Measurements from ENCODE around the gene BICD2. TPM values are rescaled to one million over a fixed set of nuclear protein-coding genes. Genes with fewer than 3 reads are reported as not detected.

BICD2 gene
- total and polyA plus RNA-seq, 2 donors (not counting 1 experiment from before 2014, with no cell fraction given): 9.1 to 35.8 TPM

GRCh38 chr9:92740009-92740408, 24.6 kb downstream of the BICD2 start:
- DNase-seq (ENCODE audit: low read depth in 2 of 2): peak; percentile 33 to 36
- peaks cover 2% of the 10 kb centered on the region for H3K4me1 ChIP-seq (ENCODE audit: control insufficient read depth, extremely low read depth, insufficient read depth, low read length)
- no peaks in the 10 kb centered on the region for H3K36me3 ChIP-seq (ENCODE audit: control insufficient read depth, insufficient read depth, low read length)
- H3K4me2 ChIP-seq (ENCODE audit: extremely low read depth, insufficient read depth, low read length): no peak overlapping the region
- no peaks in the 10 kb centered on the region for H3K27me3 ChIP-seq (ENCODE audit: control insufficient read depth, insufficient read depth, low read length)
- no peak overlapping the region for H2AFZ ChIP-seq (ENCODE audit: low read length)
- no peak for TF ChIP-seq EZH2 (IDR thresholded peaks at IDR 0.05; ENCODE audit: low read length, missing control alignments)
- TF ChIP-seq, protein P1, sequence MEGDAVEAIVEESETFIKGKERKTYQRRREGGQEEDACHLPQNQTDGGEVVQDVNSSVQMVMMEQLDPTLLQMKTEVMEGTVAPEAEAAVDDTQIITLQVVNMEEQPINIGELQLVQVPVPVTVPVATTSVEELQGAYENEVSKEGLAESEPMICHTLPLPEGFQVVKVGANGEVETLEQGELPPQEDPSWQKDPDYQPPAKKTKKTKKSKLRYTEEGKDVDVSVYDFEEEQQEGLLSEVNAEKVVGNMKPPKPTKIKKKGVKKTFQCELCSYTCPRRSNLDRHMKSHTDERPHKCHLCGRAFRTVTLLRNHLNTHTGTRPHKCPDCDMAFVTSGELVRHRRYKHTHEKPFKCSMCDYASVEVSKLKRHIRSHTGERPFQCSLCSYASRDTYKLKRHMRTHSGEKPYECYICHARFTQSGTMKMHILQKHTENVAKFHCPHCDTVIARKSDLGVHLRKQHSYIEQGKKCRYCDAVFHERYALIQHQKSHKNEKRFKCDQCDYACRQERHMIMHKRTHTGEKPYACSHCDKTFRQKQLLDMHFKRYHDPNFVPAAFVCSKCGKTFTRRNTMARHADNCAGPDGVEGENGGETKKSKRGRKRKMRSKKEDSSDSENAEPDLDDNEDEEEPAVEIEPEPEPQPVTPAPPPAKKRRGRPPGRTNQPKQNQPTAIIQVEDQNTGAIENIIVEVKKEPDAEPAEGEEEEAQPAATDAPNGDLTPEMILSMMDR (conservative IDR thresholded peaks at IDR 0.05 in 1 of 2, IDR thresholded peaks at IDR 0.05 in 1 of 2; ENCODE audit: low read depth in 1 of 2, low read length in 2 of 2): no peak
- peaks cover 78% of the 10 kb centered on the region for H3K79me2 ChIP-seq (ENCODE audit: control insufficient read depth, insufficient read depth, low read length)
- no peaks in the 10 kb centered on the region for H4K20me1 ChIP-seq (ENCODE audit: control insufficient read depth, extremely low read depth, insufficient read depth, low read length)
- H3K4me3 ChIP-seq (replicated peaks in 1 of 4; ENCODE audit: control extremely low read depth in 1 of 4, insufficient read depth in 1 of 4, low read depth in 3 of 4, low read length in 4 of 4): no peak overlapping the region
- H3K27ac ChIP-seq (ENCODE audit: insufficient read depth, low read length): no peak overlapping the region
- H3K9ac ChIP-seq (ENCODE audit: insufficient read depth, low read length): no peak overlapping the region
- H3K9me3 ChIP-seq (ENCODE audit: control insufficient read depth, insufficient read depth, low read depth, low read length): no peaks in the 10 kb centered on the region

GRCh38 chr9:92739346-92739970, 25.2 kb downstream of the BICD2 start:
- no peak overlapping the region for H3K27ac ChIP-seq (ENCODE audit: insufficient read depth, low read length)
- no peak overlapping the region for H3K4me3 ChIP-seq (replicated peaks in 1 of 4; ENCODE audit: control extremely low read depth in 1 of 4, insufficient read depth in 1 of 4, low read depth in 3 of 4, low read length in 4 of 4)
- no peak for DNase-seq (ENCODE audit: low read depth in 2 of 2)
- H3K9me3 ChIP-seq (ENCODE audit: control insufficient read depth, insufficient read depth, low read depth, low read length): no peaks in the 10 kb centered on the region
- H3K36me3 ChIP-seq (ENCODE audit: control insufficient read depth, insufficient read depth, low read length): no peaks in the 10 kb centered on the region
- H3K9ac ChIP-seq (ENCODE audit: insufficient read depth, low read length): no peak overlapping the region
- H3K4me1 ChIP-seq (ENCODE audit: control insufficient read depth, extremely low read depth, insufficient read depth, low read length): peaks cover 2% of the 10 kb centered on the region
- H2AFZ ChIP-seq (ENCODE audit: low read length): no peak overlapping the region
- H4K20me1 ChIP-seq (ENCODE audit: control insufficient read depth, extremely low read depth, insufficient read depth, low read length): no peaks in the 10 kb centered on the region
- H3K79me2 ChIP-seq (ENCODE audit: control insufficient read depth, insufficient read depth, low read length): peaks cover 76% of the 10 kb centered on the region
- H3K27me3 ChIP-seq (ENCODE audit: control insufficient read depth, insufficient read depth, low read length): no peaks in the 10 kb centered on the region
- H3K4me2 ChIP-seq (ENCODE audit: extremely low read depth, insufficient read depth, low read length): no peak overlapping the region
- no peak for TF ChIP-seq EZH2 (IDR thresholded peaks at IDR 0.05; ENCODE audit: low read length, missing control alignments)
- TF ChIP-seq, protein P1 (conservative IDR thresholded peaks at IDR 0.05 in 1 of 2, IDR thresholded peaks at IDR 0.05 in 1 of 2; ENCODE audit: low read depth in 1 of 2, low read length in 2 of 2): no peak

DNA sequence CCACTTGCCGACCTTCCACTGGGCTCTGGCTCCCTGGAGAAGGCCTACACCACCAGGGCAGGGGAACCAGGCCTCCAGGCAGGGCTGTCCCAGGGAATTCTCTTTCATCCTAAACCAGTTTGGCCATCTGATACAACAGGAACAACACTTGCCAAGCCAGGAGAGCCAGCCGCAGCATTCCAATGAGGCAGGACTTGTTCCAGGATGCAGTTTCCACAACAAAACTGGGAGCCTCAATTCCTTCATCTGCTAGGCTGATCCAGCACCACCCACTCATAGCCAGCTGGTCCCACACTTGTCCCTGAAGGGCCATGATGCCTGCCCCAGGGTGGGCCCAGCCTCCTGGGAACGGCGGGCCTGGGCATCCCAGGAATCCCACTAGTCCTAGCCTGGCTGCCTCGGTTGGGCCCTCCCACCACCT, 26.0 kb downstream of the BICD2 start:
- TF ChIP-seq, protein P1 (conservative IDR thresholded peaks at IDR 0.05 in 1 of 2, IDR thresholded peaks at IDR 0.05 in 1 of 2; ENCODE audit: low read depth in 1 of 2, low read length in 2 of 2): no peak
- no peaks in the 10 kb centered on the region for H3K36me3 ChIP-seq (ENCODE audit: control insufficient read depth, insufficient read depth, low read length)
- H3K27ac ChIP-seq (ENCODE audit: insufficient read depth, low read length): no peak overlapping the region
- H3K79me2 ChIP-seq (ENCODE audit: control insufficient read depth, insufficient read depth, low read length): peaks cover 70% of the 10 kb centered on the region
- no peak overlapping the region for H3K4me3 ChIP-seq (replicated peaks in 1 of 4; ENCODE audit: control extremely low read depth in 1 of 4, insufficient read depth in 1 of 4, low read depth in 3 of 4, low read length in 4 of 4)
- H3K9me3 ChIP-seq (ENCODE audit: control insufficient read depth, insufficient read depth, low read depth, low read length): no peaks in the 10 kb centered on the region
- H2AFZ ChIP-seq (ENCODE audit: low read length): no peak overlapping the region
- peaks cover 2% of the 10 kb centered on the region for H3K4me1 ChIP-seq (ENCODE audit: control insufficient read depth, extremely low read depth, insufficient read depth, low read length)
- no peak overlapping the region for H3K4me2 ChIP-seq (ENCODE audit: extremely low read depth, insufficient read depth, low read length)
- H3K27me3 ChIP-seq (ENCODE audit: control insufficient read depth, insufficient read depth, low read length): no peaks in the 10 kb centered on the region
- no peak overlapping the region for H3K9ac ChIP-seq (ENCODE audit: insufficient read depth, low read length)
- DNase-seq (ENCODE audit: low read depth in 2 of 2): peak in 1 of 2 donors; percentile 84
- H4K20me1 ChIP-seq (ENCODE audit: control insufficient read depth, extremely low read depth, insufficient read depth, low read length): no peaks in the 10 kb centered on the region
